Activated T-cell treated with anti-CD3 and anti-CD28 coated beads for 24 hours (primary cell): ENCODE data around the gene OBSL1.

ENCODE experiments used
- DNase-seq: peaks from one replicate; pipeline ENCODE4 v3.0.0-alpha.2; 2020; ENCODE audit warnings: low read depth

Gene OBSL1

GRCh38 chr2:219571311-219572236 lies at the start of gene OBSL1:
OBSL1 (minus strand) TSS chr2:219571539; CDS start chr2:219571232, 307 bp downstream.
- no peak for DNase-seq

- DNase-seq, result no peak
Measured at GRCh38 chr2:219620546-219620945, 49.2 kb upstream of the OBSL1 start.

GRCh38 chr2:219619235-219619634 lies 47.9 kb upstream of the OBSL1 start:
- no peak for DNase-seq

GRCh38 chr2:219618733-219619122 lies 47.4 kb upstream of the OBSL1 start:
- no peak for DNase-seq

GRCh38 chr2:219616550-219616949 lies 45.2 kb upstream of the OBSL1 start:
- no peak for DNase-seq

- no peak for DNase-seq
Measured at GRCh38 chr2:219615894-219616293, 44.6 kb upstream of the OBSL1 start.

GRCh38 chr2:219615036-219615435 lies 43.7 kb upstream of the OBSL1 start:
- no peak for DNase-seq

GRCh38 chr2:219614076-219614860 lies 42.9 kb upstream of the OBSL1 start:
- no peak for DNase-seq

- DNase-seq, result no peak
Measured at GRCh38 chr2:219613461-219614070, 42.2 kb upstream of the OBSL1 start.

GRCh38 chr2:219612577-219613286 lies 41.4 kb upstream of the OBSL1 start:
- no peak for DNase-seq

GRCh38 chr2:219611866-219612576 lies 40.7 kb upstream of the OBSL1 start:
- DNase-seq, result no peak

- DNase-seq, result no peak
Measured at GRCh38 chr2:219611306-219611705, 40.0 kb upstream of the OBSL1 start.

GRCh38 chr2:219609149-219609750 lies 37.9 kb upstream of the OBSL1 start:
- no peak for DNase-seq

GRCh38 chr2:219608399-219608964 lies 37.1 kb upstream of the OBSL1 start:
- no peak for DNase-seq

GRCh38 chr2:219607931-219608330 lies 36.6 kb upstream of the OBSL1 start:
- no peak for DNase-seq

GRCh38 chr2:219605607-219605954 lies 34.2 kb upstream of the OBSL1 start:
- DNase-seq, result no peak

GRCh38 chr2:219603771-219604170 lies 32.4 kb upstream of the OBSL1 start:
- DNase-seq, result no peak

- DNase-seq, result no peak
Measured at GRCh38 chr2:219598308-219599078, 27.2 kb upstream of the OBSL1 start.

- peak; percentile 89 for DNase-seq
Measured at GRCh38 chr2:219597552-219598307, 26.4 kb upstream of the OBSL1 start, which contains the start of gene STK11IP. STK11IP (plus strand) TSS chr2:219597857; CDS start chr2:219598120, 263 bp downstream.
